Natural killer cell (primary cell): Measurements from ENCODE around the gene CT45A9. TPM values are rescaled to one million over a fixed set of nuclear protein-coding genes. Genes with fewer than 3 reads are reported as not detected.
"Not testable (repeated sequence)": the region's sequence is repeated elsewhere in the genome, so short reads cannot be mapped to it uniquely, and the experiment has no call there.

Experiments
- ATAC-seq, 3 donors: fragments of 150-1000 bp in 2 of 3; fragments of 200-7000 bp in 1 of 3; cut with Tn5 transposase; 1 replicate in 1 of 3; 2 replicates in 2 of 3; pipeline ENCODE4 v1.10.0; 2021; ENCODE audit warnings: mild to moderate bottlenecking in 2 of 3, moderate library complexity in 2 of 3
- DNase-seq, 2 donors: peaks; one replicate each; pipeline versions ENCODE4 v3.0.0 to v3.0.0-alpha.2; 2013 to 2021; ENCODE audit warnings: mixed read lengths in 1 of 2
- H3K27ac ChIP-seq: one replicate; pipeline ENCODE4 v1.5.1; 2013; ENCODE audit warnings: mild to moderate bottlenecking, low read length
- H3K27me3 ChIP-seq: one replicate; pipeline ENCODE4 v1.6.1; 2013; ENCODE audit warnings: low read length; ENCODE audit not compliant: control insufficient read depth, insufficient read depth
- H3K36me3 ChIP-seq: one replicate; pipeline ENCODE4 v1.6.1; 2013; ENCODE audit warnings: low read length; ENCODE audit not compliant: control insufficient read depth, insufficient read depth
- H3K4me1 ChIP-seq: one replicate; pipeline ENCODE4 v1.6.1; 2013; ENCODE audit warnings: low read length; ENCODE audit not compliant: control insufficient read depth, insufficient read depth
- H3K4me3 ChIP-seq: one replicate; pipeline ENCODE4 v1.5.1; 2013; ENCODE audit warnings: low read length
- H3K9me3 ChIP-seq: one replicate; pipeline ENCODE4 v1.6.1; 2013; ENCODE audit warnings: low read length; ENCODE audit not compliant: control insufficient read depth, insufficient read depth
- H3K27ac Mint-ChIP-seq, 2 donors: one replicate each; pipeline ENCODE4 v1.8.0; 2022; ENCODE audit warnings: mild to moderate bottlenecking in 2 of 2, mixed read lengths in 2 of 2, moderate library complexity in 1 of 2
- H3K27me3 Mint-ChIP-seq, 2 donors: one replicate each; pipeline ENCODE4 v1.8.0; 2022; ENCODE audit warnings: low read depth in 2 of 2, mixed read lengths in 2 of 2
- H3K36me3 Mint-ChIP-seq: one replicate; pipeline ENCODE4 v1.8.0; 2022; ENCODE audit warnings: mixed read lengths
- H3K4me1 Mint-ChIP-seq, 2 donors: one replicate each; pipeline ENCODE4 v1.8.0; 2022; ENCODE audit warnings: mixed read lengths in 2 of 2
- H3K4me3 Mint-ChIP-seq: one replicate; pipeline ENCODE4 v1.8.0; 2022; ENCODE audit warnings: mild to moderate bottlenecking, moderate library complexity, mixed read lengths
- H3K9me3 Mint-ChIP-seq, 2 donors: one replicate each; pipeline ENCODE4 v1.8.0; 2022; ENCODE audit warnings: mixed read lengths in 2 of 2
- WGBS: methylation state at CpG from one replicate; pipeline ENCODE4 v1.1.7; 2013; ENCODE audit warnings: missing lambda C conversion rate; ENCODE audit not compliant: insufficient coverage; 5-methylcytosine and 5-hydroxymethylcytosine counted together
- intact Hi-C: fragments of 100-400 bp; cut with micrococcal nuclease; formaldehyde crosslinking; loops from one replicate; pipeline ENCODE4 v1.14.2; 2022
- total RNA-seq, 4 donors: library from RNA; stranded (reverse); fragments of 120-200 nt in 1 of 4; gene quantifications; one replicate each; pipeline versions ENCODE4 v1.2.3 to v1.2.4, GENCODE V29; 2013 to 2022
- TF ChIP-seq, protein P1 (sequence below): fragments of 200-600 bp; IDR thresholded peaks from one replicate; pipeline ENCODE4 v1.8.0; 2022; ENCODE audit warnings: antibody characterized with exemption

The CT45A9 gene
- total RNA-seq, 3 donors from 2014 or later (not counting 1 experiment from before 2014, with no cell fraction given): not detected

DNA sequence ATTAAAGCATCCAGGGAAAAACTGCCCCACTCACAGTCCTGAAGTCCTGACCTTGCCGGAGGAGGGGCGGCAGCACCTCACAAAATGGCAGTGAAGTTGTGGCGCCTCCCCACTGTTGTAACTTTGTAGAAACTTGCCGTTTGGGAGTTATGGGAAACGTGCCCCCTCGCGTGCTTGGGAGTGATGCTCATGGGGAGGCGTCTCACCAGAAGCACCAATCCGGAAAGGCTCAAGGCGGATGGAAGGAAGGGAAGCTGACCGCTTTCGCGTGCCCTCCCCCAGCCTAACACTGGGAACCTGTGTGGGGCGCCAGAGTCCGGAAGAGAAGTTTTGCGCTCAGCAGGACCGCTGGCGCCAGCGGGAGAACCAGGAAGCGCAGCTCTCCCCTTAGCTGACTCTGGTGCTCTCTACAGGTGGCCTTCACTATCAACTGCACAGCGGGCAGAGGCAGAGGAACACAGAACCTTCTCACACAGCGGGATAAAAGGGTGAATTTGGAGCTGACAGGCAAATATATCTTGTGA is 21.7 kb upstream of the CT45A9 start, which contains the start of the genes CT45A10 and SAGE1:
Gene CT45A10, minus strand, starts transcription at position 151 of the 524 bp plus-strand sequence. CDS start 8,100 bp downstream, outside the sequence.
Gene SAGE1, plus strand, starts transcription at position 423 of the 524 bp plus-strand sequence. CDS start 2,527 bp downstream, outside the sequence.
- Histone ChIP-seq H3K36me3 (no peaks in the 10 kb centered on the region), H3K4me3 (no peak within 1 kb of the TSS), H3K4me1 (no peaks in the 10 kb centered on the region), H3K27me3 (no peaks in the 10 kb centered on the region), H3K9me3 (no peaks in the 10 kb centered on the region), H3K27ac (no peak within 1 kb of the TSS)
- H3K9me3 Mint-ChIP-seq: no peaks in the 10 kb centered on the region
- WGBS: 91% methylated on average over 20 of the region's 22 CpGs
- ATAC-seq: no peak
- intact Hi-C loops: no loop called here
- DNase-seq: no peak
- no peak within 1 kb of the TSS for H3K4me3 Mint-ChIP-seq
- H3K4me1 Mint-ChIP-seq: no peaks in the 10 kb centered on the region
- no peak within 1 kb of the TSS for H3K27ac Mint-ChIP-seq
- TF ChIP-seq, protein P1, sequence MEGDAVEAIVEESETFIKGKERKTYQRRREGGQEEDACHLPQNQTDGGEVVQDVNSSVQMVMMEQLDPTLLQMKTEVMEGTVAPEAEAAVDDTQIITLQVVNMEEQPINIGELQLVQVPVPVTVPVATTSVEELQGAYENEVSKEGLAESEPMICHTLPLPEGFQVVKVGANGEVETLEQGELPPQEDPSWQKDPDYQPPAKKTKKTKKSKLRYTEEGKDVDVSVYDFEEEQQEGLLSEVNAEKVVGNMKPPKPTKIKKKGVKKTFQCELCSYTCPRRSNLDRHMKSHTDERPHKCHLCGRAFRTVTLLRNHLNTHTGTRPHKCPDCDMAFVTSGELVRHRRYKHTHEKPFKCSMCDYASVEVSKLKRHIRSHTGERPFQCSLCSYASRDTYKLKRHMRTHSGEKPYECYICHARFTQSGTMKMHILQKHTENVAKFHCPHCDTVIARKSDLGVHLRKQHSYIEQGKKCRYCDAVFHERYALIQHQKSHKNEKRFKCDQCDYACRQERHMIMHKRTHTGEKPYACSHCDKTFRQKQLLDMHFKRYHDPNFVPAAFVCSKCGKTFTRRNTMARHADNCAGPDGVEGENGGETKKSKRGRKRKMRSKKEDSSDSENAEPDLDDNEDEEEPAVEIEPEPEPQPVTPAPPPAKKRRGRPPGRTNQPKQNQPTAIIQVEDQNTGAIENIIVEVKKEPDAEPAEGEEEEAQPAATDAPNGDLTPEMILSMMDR: no peak
- H3K27me3 Mint-ChIP-seq: peaks cover 2 to 18% of the 10 kb centered on the region in 2 donors
- no peaks in the 10 kb centered on the region for H3K36me3 Mint-ChIP-seq

- TF ChIP-seq, protein P1: no peak
- H3K27me3 ChIP-seq: no peaks in the 10 kb centered on the region
- no peaks in the 10 kb centered on the region for H3K36me3 ChIP-seq
- WGBS: 91% methylated on average over 8 of the region's 11 CpGs
- H3K4me3 ChIP-seq: no peak overlapping the region
- Mint-ChIP-seq H3K4me1 (no peaks in the 10 kb centered on the region), H3K9me3 (no peaks in the 10 kb centered on the region), H3K4me3 (no peak overlapping the region), H3K27ac (no peak overlapping the region), H3K27me3 (peaks cover 2 to 18% of the 10 kb centered on the region in 2 donors), H3K36me3 (no peaks in the 10 kb centered on the region)
- H3K9me3 ChIP-seq: no peaks in the 10 kb centered on the region
- intact Hi-C loops: no loop called here
- no peak overlapping the region for H3K27ac ChIP-seq
- DNase-seq (no peak), ATAC-seq (no peak)
- H3K4me1 ChIP-seq: no peaks in the 10 kb centered on the region
These were observed 21.2 kb upstream of the CT45A9 start for GRCh38 chrX:135892781-135893180.

DNA sequence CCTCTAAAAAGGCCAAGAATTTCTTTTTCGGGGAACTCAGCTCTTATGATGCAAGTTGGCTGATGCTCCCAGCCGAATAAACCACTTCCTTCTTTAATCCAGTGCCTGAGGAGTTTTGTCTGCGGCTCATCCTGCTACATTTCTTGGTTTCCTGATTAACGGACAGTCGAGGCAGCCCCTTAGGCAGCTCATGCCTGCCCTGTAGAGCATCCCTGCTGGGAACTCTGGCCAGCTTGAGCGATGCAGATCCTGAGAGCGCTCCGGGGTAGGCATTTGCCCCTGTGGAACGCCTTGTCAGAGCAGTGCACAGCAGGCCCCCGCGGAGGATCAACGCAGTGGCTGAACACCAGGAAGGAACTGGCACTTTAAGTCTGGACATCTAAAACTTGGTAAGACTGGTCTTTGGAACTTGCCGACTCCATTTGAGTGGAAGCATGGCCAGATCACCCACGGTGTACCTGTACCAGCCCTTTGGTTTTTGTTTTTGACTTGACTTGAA is 18.5 kb upstream of the CT45A9 start:
- WGBS: 66% methylated on average over 14 of the region's 14 CpGs
- Mint-ChIP-seq H3K27me3 (peaks cover 2 to 18% of the 10 kb centered on the region in 2 donors), H3K4me3 (no peak overlapping the region), H3K9me3 (no peaks in the 10 kb centered on the region), H3K4me1 (no peaks in the 10 kb centered on the region), H3K36me3 (no peaks in the 10 kb centered on the region), H3K27ac (no peak overlapping the region)
- no peaks in the 10 kb centered on the region for H3K9me3 ChIP-seq
- TF ChIP-seq, protein P1: no peak
- no peaks in the 10 kb centered on the region for H3K36me3 ChIP-seq
- no peaks in the 10 kb centered on the region for H3K4me1 ChIP-seq
- H3K27me3 ChIP-seq: no peaks in the 10 kb centered on the region
- DNase-seq (no peak), ATAC-seq (no peak)
- no peak overlapping the region for H3K27ac ChIP-seq
- no peak overlapping the region for H3K4me3 ChIP-seq
- intact Hi-C loops: no loop called here

- H3K9me3 Mint-ChIP-seq, H3K36me3 ChIP-seq, H3K27me3 ChIP-seq, H3K27ac Mint-ChIP-seq, H3K4me1 ChIP-seq, H3K4me3 Mint-ChIP-seq, H3K9me3 ChIP-seq, H3K4me3 ChIP-seq, intact Hi-C loops, H3K27ac ChIP-seq, H3K36me3 Mint-ChIP-seq, H3K4me1 Mint-ChIP-seq, ATAC-seq: not testable (repeated sequence)
- peak in 1 of 2 donors; percentile 5 for DNase-seq
- H3K27me3 Mint-ChIP-seq: peaks cover 2 to 18% of the 10 kb centered on the region in 2 donors
- WGBS: 44% methylated on average over 3 of the region's 15 CpGs
These were observed 17.4 kb upstream of the CT45A9 start for GRCh38 chrX:135888976-135889375.

DNA sequence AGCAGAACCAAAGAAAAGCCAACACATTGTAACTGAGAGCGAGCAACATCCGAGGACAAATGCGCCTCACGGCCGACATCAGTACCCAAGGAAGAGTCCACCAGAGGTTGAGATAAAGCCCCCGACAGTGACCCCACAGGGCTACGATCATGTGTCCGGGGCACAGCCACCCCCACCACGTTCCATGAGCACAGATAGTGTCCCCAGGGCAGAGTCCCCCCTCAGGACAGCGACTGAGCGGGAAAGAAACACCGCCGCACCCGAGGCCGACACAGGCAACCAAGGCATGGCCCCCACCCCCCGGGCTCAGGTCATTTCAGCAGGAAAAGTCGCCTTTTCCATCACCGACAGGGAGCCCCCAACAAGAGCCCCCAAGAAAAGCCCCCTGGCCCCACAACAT is 16.6 kb upstream of the CT45A9 start:
- H3K9me3 Mint-ChIP-seq, H3K9me3 ChIP-seq, H3K4me1 ChIP-seq, intact Hi-C loops, H3K4me3 Mint-ChIP-seq, ATAC-seq, H3K36me3 ChIP-seq, H3K4me1 Mint-ChIP-seq, H3K27ac ChIP-seq, H3K4me3 ChIP-seq, H3K27ac Mint-ChIP-seq, H3K27me3 ChIP-seq, DNase-seq, H3K36me3 Mint-ChIP-seq: not testable (repeated sequence)
- H3K27me3 Mint-ChIP-seq: peaks cover 2 to 18% of the 10 kb centered on the region in 2 donors
- whole genome bisulfite sequencing: 88% methylated on average over 4 of the region's 18 CpGs

GRCh38 chrX:135882741-135883140 is 11.1 kb upstream of the CT45A9 start:
- H3K27ac Mint-ChIP-seq, H3K4me1 Mint-ChIP-seq, H3K9me3 Mint-ChIP-seq, intact Hi-C loops, H3K27me3 ChIP-seq, H3K36me3 Mint-ChIP-seq, H3K4me3 ChIP-seq, H3K4me3 Mint-ChIP-seq, H3K9me3 ChIP-seq, DNase-seq, H3K4me1 ChIP-seq, H3K27me3 Mint-ChIP-seq, H3K27ac ChIP-seq, H3K36me3 ChIP-seq, ATAC-seq: not testable (repeated sequence)
- WGBS: no CpG with 5 or more reads among the region's 5 CpGs
